ENCODE measurements around the gene PALM2AKAP2.

PALM2AKAP2 gene

GRCh38 chr9:109779711-109780452 is at the start of gene PALM2AKAP2:
PALM2AKAP2 (plus strand) TSS chr9:109780198; CDS start chr9:109780489, 291 bp downstream.
- DNase-seq: peak in 1 of 2 experiments; percentile 63

GRCh38 chr9:109730228-109730627 is 49.8 kb upstream of the PALM2AKAP2 start:
- DNase-seq: peak in 1 of 2 experiments; percentile 20

- no peak for DNase-seq
These were observed 46.3 kb upstream of the PALM2AKAP2 start for GRCh38 chr9:109733690-109734089.

- no peak for DNase-seq
These were observed 45.2 kb upstream of the PALM2AKAP2 start for GRCh38 chr9:109734814-109735213.

GRCh38 chr9:109735801-109736200 is 44.2 kb upstream of the PALM2AKAP2 start:
- no peak for DNase-seq

- DNase-seq: no peak
These were observed 42.7 kb upstream of the PALM2AKAP2 start for GRCh38 chr9:109737295-109737694.

GRCh38 chr9:109739760-109740159 is 40.2 kb upstream of the PALM2AKAP2 start:
- no peak for DNase-seq

- no peak for DNase-seq
These were observed 37.1 kb upstream of the PALM2AKAP2 start for GRCh38 chr9:109742776-109743348.

GRCh38 chr9:109743696-109744095 is 36.3 kb upstream of the PALM2AKAP2 start:
- DNase-seq: no peak

- peak in 1 of 2 experiments; percentile 15 for DNase-seq
These were observed 34.4 kb upstream of the PALM2AKAP2 start for GRCh38 chr9:109745335-109746283.

GRCh38 chr9:109751253-109751652 is 28.7 kb upstream of the PALM2AKAP2 start:
- no peak for DNase-seq

- DNase-seq: no peak
These were observed 26.7 kb upstream of the PALM2AKAP2 start for GRCh38 chr9:109753308-109753707.

- DNase-seq: no peak
These were observed 25.0 kb upstream of the PALM2AKAP2 start for GRCh38 chr9:109755040-109755439.

GRCh38 chr9:109759589-109759988 is 20.4 kb upstream of the PALM2AKAP2 start:
- no peak for DNase-seq

GRCh38 chr9:109765278-109765677 is 14.7 kb upstream of the PALM2AKAP2 start:
- DNase-seq: no peak

- no peak for DNase-seq
These were observed 14.2 kb upstream of the PALM2AKAP2 start for GRCh38 chr9:109765830-109766229.

- DNase-seq: no peak
These were observed 13.6 kb upstream of the PALM2AKAP2 start for GRCh38 chr9:109766351-109766750.

GRCh38 chr9:109767404-109767803 is 12.6 kb upstream of the PALM2AKAP2 start:
- no peak for DNase-seq

- no peak for DNase-seq
These were observed 12.2 kb upstream of the PALM2AKAP2 start for GRCh38 chr9:109767814-109768213.

- peak in 1 of 2 experiments; percentile 61 for DNase-seq
These were observed 10.7 kb upstream of the PALM2AKAP2 start for GRCh38 chr9:109769250-109769649.

GRCh38 chr9:109770101-109770500 is 9.9 kb upstream of the PALM2AKAP2 start:
- no peak for DNase-seq

GRCh38 chr9:109771087-109771486 is 8.9 kb upstream of the PALM2AKAP2 start:
- DNase-seq: no peak

- DNase-seq: peak in 1 of 2 experiments; percentile 31
These were observed 8.0 kb upstream of the PALM2AKAP2 start for GRCh38 chr9:109771796-109772531.
